22Rv1 (cell line): Measurements from ENCODE around the gene PLEKHA6.

Experiments used
- CTCF ChIP-seq: fragments of 450-650 bp; IDR thresholded peaks from 2 replicates; pipeline ENCODE4 v1.5.1; 2017; ENCODE audit warnings: mild to moderate bottlenecking
- ZFX ChIP-seq: fragments of 450-650 bp; IDR thresholded peaks from 2 replicates; pipeline ENCODE4 v1.6.1; 2017; ENCODE audit warnings: antibody characterized with exemption, borderline replicate concordance

- no peak for TF ChIP-seq CTCF
- no peak for TF ChIP-seq ZFX
These were observed 160.2 kb downstream of the PLEKHA6 start for GRCh38 chr1:204199579-204199978.
